H1 (cell line): ENCODE results near the gene COL6A3. TPM values are rescaled to one million over a fixed set of nuclear protein-coding genes. Genes with fewer than 3 reads are reported as not detected.

ENCODE experiments used
- BACH1 ChIP-seq: IDR thresholded peaks from 2 replicates; pipeline ENCODE4 v1.6.1; 2012; ENCODE audit warnings: low read length, improper control_type of control experiment
- CBX5 ChIP-seq: fragments of 300-800, 300-1000 bp; sonication (generic); IDR thresholded peaks from 2 replicates; pipeline ENCODE4 v1.7.1; 2016; ENCODE audit warnings: antibody characterized with exemption, low read length, low read depth
- CHD7 ChIP-seq: fragments of 300-600 bp; sonication (generic); IDR thresholded peaks from 2 replicates; pipeline ENCODE4 v1.7.1; 2012; ENCODE audit warnings: low read length, moderate library complexity, mild to moderate bottlenecking, inconsistent platforms; ENCODE audit not compliant: insufficient replicate concordance
- HDAC2 ChIP-seq, 2 experiments: fragments of 300-600 bp in 1 of 2; sonication (generic) in 1 of 2; IDR thresholded peaks; 2 replicates each; pipeline ENCODE4 v1.6.1; 2011 to 2012; ENCODE audit warnings: low read depth in 2 of 2, low read length in 2 of 2, mild to moderate bottlenecking in 2 of 2, moderate library complexity in 2 of 2, borderline replicate concordance in 1 of 2, inconsistent platforms in 1 of 2
- MAX ChIP-seq: IDR thresholded peaks from 2 replicates; pipeline ENCODE4 v1.6.1; 2012; ENCODE audit warnings: inconsistent platforms
- POLR2AphosphoS5 ChIP-seq: IDR thresholded peaks from 2 replicates; pipeline ENCODE4 v1.6.1; 2011; ENCODE audit warnings: low read depth, low read length
- POU5F1 ChIP-seq: IDR thresholded peaks from 2 replicates; pipeline ENCODE4 v1.6.1; 2011; ENCODE audit warnings: low read depth, mild to moderate bottlenecking, low read length, moderate library complexity
- RAD21 ChIP-seq, 2 experiments: IDR thresholded peaks in 1 of 2; conservative IDR thresholded peaks in 1 of 2; 2 replicates each; pipeline ENCODE4 v1.6.1; 2011; ENCODE audit warnings: low read depth in 2 of 2, low read length in 2 of 2, improper control_type of control experiment in 1 of 2, inconsistent platforms in 1 of 2, mild to moderate bottlenecking in 1 of 2, moderate library complexity in 1 of 2
- RXRA ChIP-seq: IDR thresholded peaks from 2 replicates; pipeline ENCODE4 v1.6.1; 2011; ENCODE audit warnings: low read depth, mild to moderate bottlenecking, low read length, moderate library complexity; ENCODE audit not compliant: insufficient read depth
- SIX5 ChIP-seq: IDR thresholded peaks from 2 replicates; pipeline ENCODE4 v1.6.1; 2011; ENCODE audit warnings: mild to moderate bottlenecking, low read depth, low read length
- TBP ChIP-seq: IDR thresholded peaks from 2 replicates; pipeline ENCODE4 v1.6.1; 2011; ENCODE audit warnings: low read depth, low read length, improper control_type of control experiment
- YY1 ChIP-seq: IDR thresholded peaks from 2 replicates; pipeline ENCODE4 v1.6.1; 2011; ENCODE audit warnings: low read depth, mild to moderate bottlenecking, low read length
- polyA plus RNA-seq, 7 experiments: library from polyadenylated mRNA; depleted of rRNA in 3 of 7; stranded (reverse) in 5 of 7; unstranded in 2 of 7; fragments of >200 nt in 5 of 7; fragments of 200-250 nt in 2 of 7; gene quantifications; 1 replicate in 5 of 7; 2 replicates in 1 of 7; 4 replicates in 1 of 7; pipeline versions ENCODE4 v1.2.1 to v1.2.3, GENCODE V29; 2011 to 2013; ENCODE audit warnings: missing spikeins in 2 of 7, mixed read lengths in 2 of 7
- total RNA-seq: library from RNA; stranded (reverse); fragmentation: NEBNext Ultra II Directional; extraction: Animal tissue kit (Norgen Biotek cat#: 25700); gene quantifications from 2 replicates; pipeline ENCODE4 v1.2.1, GENCODE V29; 2021

The COL6A3 gene
- total and polyA plus RNA-seq, 2 of the 8 experiments (the other 6 are each of a cell fraction or from before 2014, with no cell fraction given), result 1.2 to 3.4 TPM

- TF ChIP-seq CHD7 (no peak), RAD21 (IDR thresholded peaks at IDR 0.05 in 1 of 2, conservative IDR thresholded peaks at IDR 0.05 in 1 of 2; ENCODE audit: low read depth in 2 of 2, low read length in 2 of 2) (no peak), RXRA (no peak), POU5F1 (no peak), CBX5 (no peak), MAX (no peak), POLR2AphosphoS5 (no peak), TBP (no peak), YY1 (no peak), SIX5 (no peak), BACH1 (no peak), HDAC2 (IDR thresholded peaks at IDR 0.05; ENCODE audit: borderline replicate concordance in 1 of 2, low read depth in 2 of 2, low read length in 2 of 2) (no peak)
- TF ChIP-seq, all 59 proteins: peak for 0
Measured at GRCh38 chr2:237378650-237379049, 35.3 kb downstream of the COL6A3 start (continued).
